Measurements from ENCODE around the gene ERC1. TPM values are rescaled to one million over a fixed set of nuclear protein-coding genes. Genes with fewer than 3 reads are reported as not detected.

ERC1 gene
- total and polyA plus RNA-seq, 7 donors: 5.4 to 97.8 (median 34.6) TPM

DNA sequence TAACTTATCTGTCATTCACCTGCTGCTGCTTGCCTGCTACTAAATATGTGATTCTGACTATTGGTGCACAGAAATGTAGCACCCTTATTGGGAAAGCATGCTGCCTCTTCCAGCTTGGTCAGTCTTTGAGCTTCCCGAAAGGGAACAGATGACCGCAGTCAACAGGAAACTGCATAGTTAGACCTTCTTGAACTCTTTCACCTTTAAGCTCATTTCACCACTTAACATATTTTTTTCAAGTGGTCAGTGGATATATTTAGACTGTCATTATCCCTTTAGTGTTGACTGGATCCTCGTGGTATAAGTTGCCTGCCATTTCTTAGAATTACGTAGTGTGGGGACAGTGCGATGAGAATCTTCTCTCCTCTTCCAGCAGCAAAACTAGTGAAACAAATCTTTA, 378.4 kb downstream of the ERC1 start:
- Histone ChIP-seq H3K36me3 (peaks cover 0 to 11% (median 0%) of the 10 kb centered on the region in 4 donors), H3K27ac (no peak overlapping the region), H3K9me3 (no peaks in the 10 kb centered on the region), H3K4me3 (no peak overlapping the region), H3K27me3 (no peaks in the 10 kb centered on the region), H3K4me1 (peaks cover 0 to 12% (median 8%) of the 10 kb centered on the region in 4 donors)
- 87 to 92% methylated on average over 5 of the region's 5 CpGs for WGBS, 2 donors
- no peak for DNase-seq
- TF ChIP-seq POLR2AphosphoS5 (IDR thresholded peaks at IDR 0.05) (no peak), POLR2A (IDR thresholded peaks at IDR 0.05) (no peak), EP300 (IDR thresholded peaks at IDR 0.05) (no peak)
- TF ChIP-seq, protein P1, sequence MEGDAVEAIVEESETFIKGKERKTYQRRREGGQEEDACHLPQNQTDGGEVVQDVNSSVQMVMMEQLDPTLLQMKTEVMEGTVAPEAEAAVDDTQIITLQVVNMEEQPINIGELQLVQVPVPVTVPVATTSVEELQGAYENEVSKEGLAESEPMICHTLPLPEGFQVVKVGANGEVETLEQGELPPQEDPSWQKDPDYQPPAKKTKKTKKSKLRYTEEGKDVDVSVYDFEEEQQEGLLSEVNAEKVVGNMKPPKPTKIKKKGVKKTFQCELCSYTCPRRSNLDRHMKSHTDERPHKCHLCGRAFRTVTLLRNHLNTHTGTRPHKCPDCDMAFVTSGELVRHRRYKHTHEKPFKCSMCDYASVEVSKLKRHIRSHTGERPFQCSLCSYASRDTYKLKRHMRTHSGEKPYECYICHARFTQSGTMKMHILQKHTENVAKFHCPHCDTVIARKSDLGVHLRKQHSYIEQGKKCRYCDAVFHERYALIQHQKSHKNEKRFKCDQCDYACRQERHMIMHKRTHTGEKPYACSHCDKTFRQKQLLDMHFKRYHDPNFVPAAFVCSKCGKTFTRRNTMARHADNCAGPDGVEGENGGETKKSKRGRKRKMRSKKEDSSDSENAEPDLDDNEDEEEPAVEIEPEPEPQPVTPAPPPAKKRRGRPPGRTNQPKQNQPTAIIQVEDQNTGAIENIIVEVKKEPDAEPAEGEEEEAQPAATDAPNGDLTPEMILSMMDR (IDR thresholded peaks at IDR 0.05): no peak
- intact Hi-C loops (cut with DNase I): no loop called here

DNA sequence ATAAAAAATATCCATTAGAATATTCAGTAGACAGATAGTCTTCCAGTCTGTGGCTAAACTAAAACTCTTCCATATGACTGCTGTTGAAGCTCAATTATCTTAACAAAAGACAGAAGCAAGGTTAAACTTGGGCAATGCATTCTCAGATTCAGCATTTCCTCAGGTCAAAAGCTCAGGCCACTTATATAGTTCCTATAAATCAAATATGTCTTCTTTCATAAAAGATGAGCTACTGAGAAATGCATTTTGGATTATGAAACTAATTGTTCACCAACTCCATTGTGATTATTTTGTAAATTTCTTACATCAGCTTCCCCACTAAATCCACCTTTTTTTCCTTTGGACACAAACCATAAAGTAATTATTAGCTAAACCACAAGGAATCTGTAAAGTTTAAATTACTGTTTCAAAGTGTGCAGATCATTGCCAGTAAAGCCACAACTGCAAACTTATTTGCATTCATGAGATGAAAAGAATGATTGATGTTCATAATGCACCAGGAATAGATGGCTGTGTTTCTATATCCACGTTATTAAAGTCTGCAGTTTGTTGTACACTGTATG, 379.0 kb downstream of the ERC1 start:
- intact Hi-C loops (cut with DNase I): no loop called here
- TF ChIP-seq, protein P1 (IDR thresholded peaks at IDR 0.05): no peak
- TF ChIP-seq POLR2AphosphoS5 (IDR thresholded peaks at IDR 0.05) (no peak), POLR2A (IDR thresholded peaks at IDR 0.05) (no peak), EP300 (IDR thresholded peaks at IDR 0.05) (no peak)
- Histone ChIP-seq H3K4me1 (peaks cover 0 to 18% (median 10%) of the 10 kb centered on the region in 4 donors), H3K36me3 (peaks cover 0 to 11% (median 0%) of the 10 kb centered on the region in 4 donors), H3K9me3 (no peaks in the 10 kb centered on the region), H3K27me3 (no peaks in the 10 kb centered on the region), H3K27ac (no peak overlapping the region), H3K4me3 (no peak overlapping the region)
- WGBS, 2 donors: 81 to 86% methylated on average over 1 of the region's 1 CpG
- DNase-seq: no peak

DNA sequence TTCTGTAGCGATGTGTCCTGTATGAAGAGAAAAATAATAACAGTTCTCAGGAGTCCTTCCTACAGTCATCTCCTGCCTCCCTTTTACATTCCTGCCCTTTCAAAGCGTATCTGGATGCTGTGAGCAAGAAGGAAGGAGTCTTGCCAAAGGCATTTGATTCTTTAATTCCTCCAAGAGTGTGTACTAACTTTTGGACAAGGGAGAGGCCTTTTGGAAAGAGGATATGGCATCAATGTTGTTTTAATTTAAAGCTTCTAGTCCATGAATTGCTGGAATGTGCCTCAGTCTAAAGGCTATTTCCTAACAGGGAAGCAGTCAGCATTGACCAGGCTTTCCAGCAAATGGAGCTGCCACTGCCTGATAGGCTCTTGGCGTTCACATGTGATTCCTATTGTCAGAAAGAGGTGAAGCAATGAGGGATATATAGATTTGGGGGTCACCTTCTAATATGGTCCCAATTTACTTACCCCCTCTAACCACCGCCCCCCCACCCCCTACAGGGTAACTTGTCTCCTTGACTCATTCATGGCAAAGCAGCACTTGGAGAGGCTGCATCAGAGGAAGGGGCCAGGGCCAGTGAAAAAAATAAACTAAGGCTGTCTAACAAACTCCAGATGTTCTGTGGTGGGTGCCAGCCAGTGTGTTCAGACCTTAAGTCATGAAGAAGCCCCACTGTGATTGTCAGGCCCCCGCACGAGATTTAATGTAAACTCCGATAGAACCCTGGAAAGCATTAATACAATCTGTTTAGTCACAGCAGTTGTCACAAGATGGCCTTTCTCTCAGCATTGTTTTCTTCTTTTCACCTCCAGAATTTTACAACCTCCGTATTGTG, 383.1 kb downstream of the ERC1 start:
- WGBS, 2 donors: 77 to 86% methylated on average over 8 of the region's 8 CpGs
- peaks cover 0 to 15% (median 0%) of the 10 kb centered on the region in 4 donors for H3K36me3 ChIP-seq
- TF ChIP-seq EP300 (IDR thresholded peaks at IDR 0.05) (no peak), POLR2AphosphoS5 (IDR thresholded peaks at IDR 0.05) (no peak), POLR2A (IDR thresholded peaks at IDR 0.05) (no peak)
- TF ChIP-seq, protein P1 (IDR thresholded peaks at IDR 0.05): no peak
- H3K4me1 ChIP-seq: peaks cover 0 to 22% (median 10%) of the 10 kb centered on the region in 4 donors
- intact Hi-C loops (cut with DNase I): no loop called here
- H3K4me3 ChIP-seq: no peak overlapping the region
- H3K9me3 ChIP-seq: no peaks in the 10 kb centered on the region
- H3K27me3 ChIP-seq: no peaks in the 10 kb centered on the region
- DNase-seq: no peak
- H3K27ac ChIP-seq: peak overlapping the region in 3 of 4 donors; percentile 29 to 72 (median 33)

DNA sequence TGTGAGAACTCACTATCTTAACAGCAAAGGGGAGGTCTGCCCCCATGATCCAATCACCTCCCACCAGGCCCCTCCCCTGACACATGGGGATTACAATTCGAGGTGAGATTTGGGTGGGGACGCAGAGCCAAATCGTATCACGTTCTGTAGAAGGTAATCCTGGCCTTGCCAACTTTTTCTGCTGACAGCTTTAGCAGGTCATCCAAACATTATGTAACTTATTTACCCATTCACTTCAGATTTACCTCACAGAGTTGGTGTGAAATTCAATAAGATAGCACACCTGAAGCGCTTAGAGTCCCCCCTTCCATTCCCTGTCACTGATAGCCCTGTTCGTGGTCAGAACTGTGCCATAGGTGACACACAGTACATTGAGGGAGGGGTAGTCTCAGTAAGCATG, 384.3 kb downstream of the ERC1 start:
- Histone ChIP-seq H3K4me1 (peaks cover 0 to 22% (median 10%) of the 10 kb centered on the region in 4 donors), H3K27ac (peak overlapping the region in 1 of 4 donors; percentile 72), H3K36me3 (peaks cover 0 to 20% (median 0%) of the 10 kb centered on the region in 4 donors), H3K27me3 (no peaks in the 10 kb centered on the region), H3K9me3 (no peaks in the 10 kb centered on the region), H3K4me3 (no peak overlapping the region)
- TF ChIP-seq EP300 (IDR thresholded peaks at IDR 0.05): no peak
- TF ChIP-seq, protein P1 (IDR thresholded peaks at IDR 0.05): no peak
- no peak for TF ChIP-seq POLR2A (IDR thresholded peaks at IDR 0.05)
- TF ChIP-seq POLR2AphosphoS5 (IDR thresholded peaks at IDR 0.05): no peak
- intact Hi-C loops (cut with DNase I): no loop called here
- no peak for DNase-seq
- 94 to 96% methylated on average over 6 of the region's 6 CpGs for WGBS, 2 donors
